Activated T-cell treated with anti-CD3 and anti-CD28 coated beads, Interleukin-2, amount 50 U/mL, for 72 hours (primary cell): Measurements from ENCODE around the gene IDH1. TPM values are rescaled to one million over a fixed set of nuclear protein-coding genes. Genes with fewer than 3 reads are reported as not detected.

ENCODE experiments used
- ATAC-seq, 2 donors: fragments of 150-1000 bp; cut with Tn5 transposase; replicated peaks in 1 of 2; 2 replicates each; pipeline ENCODE4 v1.10.0; 2021; ENCODE audit warnings: moderate library complexity in 2 of 2, mild to moderate bottlenecking in 1 of 2
- DNase-seq, 2 donors: peaks; one replicate each; pipeline ENCODE4 v3.0.0; 2021 to 2022; ENCODE audit warnings: mixed read lengths in 1 of 2
- H3K27ac Mint-ChIP-seq: one replicate; pipeline ENCODE4 v1.8.0; 2022; ENCODE audit warnings: mild to moderate bottlenecking, moderate library complexity, mixed read lengths
- H3K27me3 Mint-ChIP-seq: one replicate; pipeline ENCODE4 v1.8.0; 2022; ENCODE audit warnings: low read depth, mixed read lengths
- H3K36me3 Mint-ChIP-seq, 2 donors: one replicate each; pipeline ENCODE4 v1.8.0; 2022; ENCODE audit warnings: mixed read lengths in 2 of 2, mild to moderate bottlenecking in 1 of 2; ENCODE audit not compliant: insufficient read depth in 2 of 2
- H3K4me1 Mint-ChIP-seq: one replicate; pipeline ENCODE4 v1.8.0; 2022; ENCODE audit warnings: low read depth, mixed read lengths
- H3K4me3 Mint-ChIP-seq, 2 donors: one replicate each; pipeline ENCODE4 v1.8.0; 2022; ENCODE audit warnings: mild to moderate bottlenecking in 2 of 2, mixed read lengths in 2 of 2, moderate library complexity in 2 of 2
- H3K9me3 Mint-ChIP-seq, 2 donors: one replicate each; pipeline ENCODE4 v1.8.0; 2022; ENCODE audit warnings: mixed read lengths in 2 of 2
- total RNA-seq, 2 donors: library from RNA; stranded (reverse); gene quantifications; one replicate each; pipeline ENCODE4 v1.2.3, GENCODE V29; 2022

The IDH1 gene
- total RNA-seq, 2 donors from 2014 or later = 18.6 to 21.4 TPM

DNA sequence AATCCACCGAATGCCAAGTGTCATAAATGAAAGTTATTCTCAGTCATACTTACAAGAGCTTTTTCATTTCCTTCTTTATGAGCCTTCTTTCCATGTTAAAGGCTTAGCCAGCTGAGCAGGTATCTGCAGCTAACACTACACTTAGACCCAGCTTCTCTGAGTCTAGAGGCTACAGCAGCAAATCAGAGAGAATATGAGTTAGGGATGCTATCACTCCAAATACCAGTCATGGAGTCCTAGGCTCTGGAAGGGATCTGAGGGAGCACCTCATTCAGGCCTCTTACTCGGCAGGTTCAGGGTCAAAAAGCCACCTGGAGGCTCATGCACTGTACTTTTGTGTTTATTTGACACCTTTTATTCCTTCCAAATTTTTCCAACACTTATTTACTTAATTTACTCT lies 68.0 kb downstream of the IDH1 start:
- ATAC-seq (no peak), DNase-seq (no peak)
- Mint-ChIP-seq H3K27me3 (peaks cover 6% of the 10 kb centered on the region), H3K27ac (no peak overlapping the region), H3K4me1 (no peaks in the 10 kb centered on the region), H3K4me3 (no peak overlapping the region), H3K9me3 (no peaks in the 10 kb centered on the region), H3K36me3 (no peaks in the 10 kb centered on the region)

DNA sequence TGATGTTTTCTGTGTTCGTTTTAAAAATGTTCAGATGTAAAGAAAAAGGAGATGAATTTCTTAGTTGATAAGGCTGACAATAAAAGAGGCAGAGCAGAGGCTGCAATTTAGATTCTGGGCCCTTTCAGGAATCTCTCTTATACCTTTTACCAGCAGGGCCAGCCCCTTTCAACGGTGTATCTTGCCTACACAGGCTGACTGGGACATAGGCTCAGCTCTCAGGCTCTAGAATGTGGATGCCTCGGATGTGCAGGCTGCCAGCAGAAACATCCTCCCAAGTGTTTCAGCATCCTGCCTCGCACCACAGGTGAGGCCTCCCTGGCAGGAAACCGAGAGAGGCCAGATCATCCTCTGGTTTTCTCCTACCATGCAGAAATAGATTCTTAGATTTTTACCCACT lies 68.4 kb downstream of the IDH1 start:
- no peak overlapping the region for H3K27ac Mint-ChIP-seq
- H3K36me3 Mint-ChIP-seq = no peaks in the 10 kb centered on the region
- H3K4me1 Mint-ChIP-seq = no peaks in the 10 kb centered on the region
- peaks cover 6% of the 10 kb centered on the region for H3K27me3 Mint-ChIP-seq
- DNase-seq = no peak
- no peaks in the 10 kb centered on the region for H3K9me3 Mint-ChIP-seq
- no peak for ATAC-seq
- H3K4me3 Mint-ChIP-seq = no peak overlapping the region

Other genes starting within 250 kb of the IDH1 start
- gene PLEKHM3, start 229.5 kb downstream of the IDH1 start, total RNA-seq = 1 to 10 TPM; 8.8 to 9.2 TPM
- gene CRYGD, start 130.5 kb downstream of the IDH1 start, total RNA-seq = not detected
- not detected for gene CRYGC, start 125.2 kb downstream of the IDH1 start, total RNA-seq
- not detected for gene CRYGB, start 108.9 kb downstream of the IDH1 start, total RNA-seq
- gene CRYGA, start 91.5 kb downstream of the IDH1 start, total RNA-seq = not detected
- gene C2orf80, start 65.0 kb downstream of the IDH1 start, total RNA-seq = not detected
- gene PIKFYVE, start 11.2 kb upstream of the IDH1 start, total RNA-seq = 10 to 100 TPM; 28.8 to 29.7 TPM
- under 1 TPM; 0.12 to 0.28 TPM for gene PTH2R, start 151.7 kb upstream of the IDH1 start, total RNA-seq